Measurements from ENCODE around the gene KRI1.
A peak's percentile ranks its signal among the peaks of the same experiment; 100 is the strongest.
"Not testable (repeated sequence)": the region's sequence is repeated elsewhere in the genome, so short reads cannot be mapped to it uniquely, and the experiment has no call there.

Gene KRI1

DNA sequence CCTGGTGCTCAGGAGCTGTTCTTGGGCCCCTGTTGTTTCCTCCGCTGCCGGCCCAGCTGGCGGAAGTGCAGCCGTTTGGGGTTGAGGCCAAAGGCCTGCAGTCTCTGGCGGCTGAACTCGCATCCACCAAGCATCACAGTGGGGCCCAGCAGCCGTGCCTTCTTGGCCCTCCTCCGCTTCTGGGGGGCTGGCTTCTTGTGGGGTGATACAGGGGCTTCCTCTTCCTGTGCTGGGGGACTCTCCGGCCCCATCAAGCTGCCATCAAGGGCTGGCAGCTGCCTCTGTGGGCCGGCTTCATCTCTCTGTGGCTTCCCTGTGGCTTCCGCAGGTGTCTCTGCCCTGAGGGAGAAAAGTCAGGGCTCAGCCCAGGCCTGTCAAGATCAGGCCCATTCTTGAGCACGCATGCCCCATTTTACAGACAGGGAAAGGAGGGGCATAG, 11.8 kb downstream of the KRI1 start:
- TF ChIP-seq ZFX (IDR thresholded peaks at IDR 0.05; ENCODE audit: borderline replicate concordance), result no peak
- TF ChIP-seq, protein P1, sequence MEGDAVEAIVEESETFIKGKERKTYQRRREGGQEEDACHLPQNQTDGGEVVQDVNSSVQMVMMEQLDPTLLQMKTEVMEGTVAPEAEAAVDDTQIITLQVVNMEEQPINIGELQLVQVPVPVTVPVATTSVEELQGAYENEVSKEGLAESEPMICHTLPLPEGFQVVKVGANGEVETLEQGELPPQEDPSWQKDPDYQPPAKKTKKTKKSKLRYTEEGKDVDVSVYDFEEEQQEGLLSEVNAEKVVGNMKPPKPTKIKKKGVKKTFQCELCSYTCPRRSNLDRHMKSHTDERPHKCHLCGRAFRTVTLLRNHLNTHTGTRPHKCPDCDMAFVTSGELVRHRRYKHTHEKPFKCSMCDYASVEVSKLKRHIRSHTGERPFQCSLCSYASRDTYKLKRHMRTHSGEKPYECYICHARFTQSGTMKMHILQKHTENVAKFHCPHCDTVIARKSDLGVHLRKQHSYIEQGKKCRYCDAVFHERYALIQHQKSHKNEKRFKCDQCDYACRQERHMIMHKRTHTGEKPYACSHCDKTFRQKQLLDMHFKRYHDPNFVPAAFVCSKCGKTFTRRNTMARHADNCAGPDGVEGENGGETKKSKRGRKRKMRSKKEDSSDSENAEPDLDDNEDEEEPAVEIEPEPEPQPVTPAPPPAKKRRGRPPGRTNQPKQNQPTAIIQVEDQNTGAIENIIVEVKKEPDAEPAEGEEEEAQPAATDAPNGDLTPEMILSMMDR (IDR thresholded peaks at IDR 0.05), result no peak
- H3K27ac ChIP-seq, result peak overlapping the region; percentile 30

DNA sequence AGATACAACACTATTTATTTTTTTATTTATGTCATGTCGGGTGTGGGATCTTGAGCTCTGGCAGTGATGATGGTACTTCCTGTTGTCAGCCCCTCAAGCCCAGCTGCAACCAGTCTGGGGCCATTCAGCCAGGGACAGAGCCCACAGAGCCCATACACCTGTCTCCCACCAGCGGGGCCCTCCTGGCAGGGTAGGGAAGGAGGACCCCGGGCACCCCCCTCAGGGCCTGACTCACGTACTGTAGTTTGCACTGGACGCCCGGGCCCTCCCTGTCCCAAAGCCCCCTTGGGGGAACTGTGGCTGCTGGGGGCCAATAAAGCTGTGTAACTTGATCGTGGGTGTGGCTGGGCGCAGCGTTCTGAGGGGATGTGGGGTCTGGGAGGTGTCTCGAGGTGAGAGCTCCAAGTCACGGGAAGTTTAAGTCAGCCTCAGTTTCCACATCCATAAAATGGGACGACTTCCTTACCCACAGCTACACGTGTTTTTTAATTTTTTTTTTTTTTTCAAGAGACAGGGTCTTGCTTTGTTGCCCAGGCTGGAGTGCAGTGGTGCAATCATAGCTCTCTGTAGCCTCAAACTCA, 12.6 kb downstream of the KRI1 start:
- TF ChIP-seq, protein P1 (IDR thresholded peaks at IDR 0.05), result no peak
- TF ChIP-seq ZFX (IDR thresholded peaks at IDR 0.05; ENCODE audit: borderline replicate concordance), result no peak
- peak overlapping the region; percentile 30 for H3K27ac ChIP-seq

DNA sequence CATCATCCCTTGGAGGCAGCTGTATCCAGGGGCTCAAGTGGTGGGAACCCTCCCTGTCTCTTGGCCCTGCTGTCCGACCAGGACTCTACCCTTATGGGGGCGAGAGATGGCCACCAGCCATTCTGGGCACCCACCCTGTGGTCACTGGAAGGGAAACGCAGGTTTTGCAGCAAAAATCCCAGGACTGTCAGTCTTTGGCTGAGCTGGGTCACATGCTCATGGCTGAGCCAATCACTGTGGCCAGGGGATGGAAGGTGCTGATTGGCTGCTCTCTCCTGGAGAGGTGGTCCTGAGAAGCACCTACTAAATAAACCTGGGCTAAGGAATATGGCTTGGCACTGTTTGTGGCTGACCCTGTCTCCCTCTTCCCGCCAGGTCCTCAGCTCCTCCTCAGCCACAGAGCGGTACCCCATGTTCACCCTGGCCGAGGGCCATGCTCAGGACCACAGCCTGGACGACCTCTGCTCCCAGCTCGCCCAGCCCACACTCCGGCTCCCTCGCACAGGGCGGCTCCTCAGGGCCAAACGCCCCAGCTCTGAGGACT, 13.2 kb downstream of the KRI1 start:
- TF ChIP-seq ZFX (IDR thresholded peaks at IDR 0.05; ENCODE audit: borderline replicate concordance), result no peak
- TF ChIP-seq, protein P1 (IDR thresholded peaks at IDR 0.05), result no peak
- H3K27ac ChIP-seq, result peak overlapping the region; percentile 30; the same call in 1 of the 2 replicates

DNA sequence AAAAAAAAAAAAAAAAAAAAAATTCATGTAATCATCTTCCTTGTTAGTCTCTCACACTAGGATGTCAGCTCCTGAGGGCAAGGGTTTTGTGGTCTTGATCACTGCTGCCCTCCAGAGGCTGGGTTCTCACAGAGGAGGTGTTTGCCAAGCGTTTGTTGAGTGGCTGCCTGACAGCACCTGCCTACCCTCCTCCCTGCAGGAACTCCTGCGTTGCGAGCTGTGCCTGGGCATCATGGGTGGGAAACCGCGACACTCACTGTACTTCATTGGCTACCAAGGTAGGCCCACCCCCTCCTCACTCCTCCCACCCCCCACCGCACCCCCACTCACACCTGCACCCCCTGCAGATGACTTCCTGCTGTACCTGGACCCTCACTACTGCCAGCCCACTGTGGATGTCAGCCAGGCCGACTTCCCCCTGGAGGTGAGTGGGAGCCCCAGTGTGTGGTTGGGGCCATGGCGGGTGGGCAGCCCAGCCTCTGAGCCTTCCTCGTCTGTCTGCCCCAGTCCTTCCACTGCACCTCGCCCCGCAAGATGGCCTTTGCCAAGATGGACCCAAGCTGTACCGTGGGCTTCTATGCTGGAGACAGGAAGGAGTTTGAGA, 14.0 kb downstream of the KRI1 start:
- peak overlapping the region; percentile 30; the same call in 1 of the 2 replicates for H3K27ac ChIP-seq
- TF ChIP-seq ZFX (IDR thresholded peaks at IDR 0.05; ENCODE audit: borderline replicate concordance), result no peak
- TF ChIP-seq, protein P1 (IDR thresholded peaks at IDR 0.05), result peak; percentile 34

DNA sequence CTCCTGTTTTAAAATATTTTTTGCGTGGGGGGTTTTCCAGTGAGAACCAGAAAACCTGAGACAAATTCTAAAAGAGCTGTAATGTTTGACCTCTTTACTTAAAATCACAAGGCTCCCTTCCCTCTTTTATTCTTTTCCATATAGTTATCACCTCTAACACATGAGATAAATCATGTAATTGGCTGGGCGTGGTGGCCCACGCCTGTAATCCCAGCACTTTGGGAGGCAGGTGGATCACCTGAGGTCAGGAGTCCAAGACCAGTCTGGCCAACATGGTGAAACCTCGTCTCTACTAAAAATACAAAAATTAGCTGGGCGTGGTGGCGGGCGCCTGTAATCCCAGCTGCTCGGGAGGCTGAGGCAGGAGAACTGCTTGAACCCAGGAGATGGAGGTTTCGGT, 14.8 kb downstream of the KRI1 start:
- not testable (repeated sequence) for H3K27ac ChIP-seq

DNA sequence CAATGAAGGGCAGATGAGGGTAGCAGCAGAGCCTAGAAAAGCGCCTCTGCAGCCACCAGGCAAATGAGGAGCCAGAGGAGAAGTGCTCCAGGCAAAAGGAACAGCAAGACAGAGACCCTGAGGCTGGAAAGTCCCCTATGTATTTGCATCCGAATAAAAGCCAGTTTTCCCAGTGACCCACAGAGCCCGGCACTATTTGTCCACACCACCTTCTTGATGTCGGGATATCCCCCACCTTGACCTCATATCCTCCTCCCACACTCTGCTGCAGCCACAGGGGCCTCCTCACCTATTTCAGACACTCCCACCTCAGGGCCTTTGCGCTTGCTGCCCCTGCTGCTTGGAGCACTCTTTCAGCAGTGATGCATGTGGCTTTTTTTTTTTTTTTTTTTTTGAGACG, 15.5 kb downstream of the KRI1 start:
- TF ChIP-seq, protein P1 (IDR thresholded peaks at IDR 0.05), result no peak
- no peak for TF ChIP-seq ZFX (IDR thresholded peaks at IDR 0.05; ENCODE audit: borderline replicate concordance)
- no peak overlapping the region for H3K27ac ChIP-seq

GRCh38 chr19:10549733-10550132, 16.1 kb downstream of the KRI1 start:
- H3K27ac ChIP-seq, result no peak overlapping the region
- TF ChIP-seq, protein P1 (IDR thresholded peaks at IDR 0.05), result no peak
